K562 (cell line): Measurements from ENCODE around the gene UQCR11. TPM values are rescaled to one million over a fixed set of nuclear protein-coding genes. Genes with fewer than 3 reads are reported as not detected.

Experiments
- ATAC-seq: fragments of 200-7000 bp; cut with Tn5 transposase; 3 replicates; pipeline ENCODE4 v1.9.1; 2020; ENCODE audit warnings: moderate library complexity
- BruUV-seq: library from RNA; stranded (reverse); fragments of 400-500 nt; replicated peaks from 2 replicates; lab custom pipeline; 2021; lab: Mats Ljungman, UMichigan
- CTCF ChIA-PET: fragments of 300-600 bp; formaldehyde crosslinking; extraction: SDS; loops from one replicate; lab custom pipeline; 2021; ENCODE audit warnings: low intra/inter-chr PET ratio; lab: Yijun Ruan, JAX
- POLR2A ChIA-PET: fragments of 300-600, 350-650 bp; sonication (Branson Sonifier 250); formaldehyde crosslinking; extraction: SDS; loops from one replicate; lab custom pipeline; 2021; ENCODE audit warnings: antibody characterized with exemption, inconsistent platforms; lab: Yijun Ruan, JAX
- DNase-seq, 4 experiments: peaks; one replicate each; pipeline versions ENCODE4 v3.0.0 to v3.0.0-alpha.2; 2011 to 2018; ENCODE audit warnings: low spot score in 3 of 4, mixed read lengths in 3 of 4; ENCODE audit errors: extremely low read depth in 1 of 4
- FAIRE-seq: peaks from 2 replicates; lab custom pipeline; 2011; peaks lifted over from hg19 to GRCh38; lab: Jason Lieb, UNC
- H2AFZ ChIP-seq: 2 replicates; pipeline ENCODE4 v1.6.0; 2011; ENCODE audit warnings: low read depth, low read length, control low read depth, inconsistent platforms
- H3K27ac ChIP-seq: fragments of 200-600 bp; 3 replicates; pipeline ENCODE4 v1.8.0; 2011; ENCODE audit warnings: low read depth, mild to moderate bottlenecking, control low read depth, inconsistent platforms, low read length, moderate library complexity, mixed read lengths; ENCODE audit errors: extremely low read depth
- H3K27me3 ChIP-seq, 2 experiments: fragments of 300-600 bp in 1 of 2; 2 replicates in 1 of 2; 3 replicates in 1 of 2; pipeline versions ENCODE4 v1.6.0 to v1.8.0; 2011; ENCODE audit warnings: inconsistent platforms in 2 of 2, low read length in 2 of 2, mild to moderate bottlenecking in 1 of 2, mixed read lengths in 1 of 2, moderate library complexity in 1 of 2; ENCODE audit not compliant: control insufficient read depth in 2 of 2, insufficient read depth in 2 of 2
- H3K36me3 ChIP-seq: fragments of 300-600 bp; 3 replicates; pipeline ENCODE4 v1.8.0; 2011; ENCODE audit warnings: mild to moderate bottlenecking, low read length, inconsistent platforms; ENCODE audit not compliant: control insufficient read depth, insufficient read depth
- H3K4me1 ChIP-seq, 2 experiments: fragments of 200-600 bp in 1 of 2; replicated peaks in 1 of 2; 2 replicates in 1 of 2; 3 replicates in 1 of 2; pipeline versions ENCODE4 v1.5.1 to v1.8.0; 2011; ENCODE audit warnings: inconsistent platforms in 2 of 2, low read length in 2 of 2, mild to moderate bottlenecking in 1 of 2, mixed read lengths in 1 of 2, moderate library complexity in 1 of 2; ENCODE audit not compliant: control insufficient read depth in 2 of 2, insufficient read depth in 2 of 2
- H3K4me2 ChIP-seq: 2 replicates; pipeline ENCODE4 v1.6.1; 2011; ENCODE audit warnings: low read length, control low read depth, inconsistent platforms, mixed read lengths; ENCODE audit not compliant: insufficient read depth
- H3K4me3 ChIP-seq: fragments of 200-600 bp; sonication (generic), shearing (Covaris generic); 2 replicates; pipeline ENCODE4 v1.5.1; 2016; ENCODE audit warnings: control low read depth, inconsistent platforms
- H3K79me2 ChIP-seq: fragments of 200-600 bp; 3 replicates; pipeline ENCODE4 v1.8.0; 2011; ENCODE audit warnings: low read length, inconsistent platforms; ENCODE audit not compliant: control insufficient read depth, insufficient read depth
- H3K9ac ChIP-seq, 2 experiments: 2 replicates each; pipeline versions ENCODE4 v1.6.0 to v1.6.1; 2011; ENCODE audit warnings: low read depth in 2 of 2, low read length in 2 of 2, control low read depth in 1 of 2, inconsistent platforms in 1 of 2, mild to moderate bottlenecking in 1 of 2, mixed read lengths in 1 of 2; ENCODE audit not compliant: insufficient read depth in 1 of 2
- H3K9me1 ChIP-seq: one replicate; pipeline ENCODE4 v1.6.0; 2011; ENCODE audit warnings: inconsistent platforms, mild to moderate bottlenecking, low read length, moderate library complexity; ENCODE audit not compliant: control insufficient read depth, insufficient read depth
- H3K9me3 ChIP-seq: replicated peaks from 2 replicates; pipeline ENCODE4 v1.5.1; 2011; ENCODE audit warnings: low read depth, low read length, inconsistent platforms; ENCODE audit not compliant: control insufficient read depth, insufficient read depth
- H4K20me1 ChIP-seq: replicated peaks from 2 replicates; pipeline ENCODE4 v1.6.1; 2011; ENCODE audit warnings: low read length, inconsistent platforms, mixed read lengths; ENCODE audit not compliant: control insufficient read depth, insufficient read depth
- CCNT2 ChIP-seq: IDR thresholded peaks from 2 replicates; pipeline ENCODE4 v1.6.1; 2011; ENCODE audit warnings: borderline replicate concordance, low read depth, mild to moderate bottlenecking, moderate library complexity, mixed read lengths, low read length; ENCODE audit not compliant: insufficient read length; ENCODE audit errors: extremely low read depth
- HOXB6 ChIP-seq: fragments of 250-450 bp; sonication (Bioruptor Pico); IDR thresholded peaks from 2 replicates; pipeline ENCODE4 v1.5.1; 2022; ENCODE audit warnings: mild to moderate bottlenecking, borderline replicate concordance
- MAFG ChIP-seq: fragments of 450-650 bp; conservative IDR thresholded peaks from 2 replicates; pipeline ENCODE4 v1.6.1; 2016; ENCODE audit warnings: missing genetic modification characterization, missing compliant biosample characterization
- PHF20 ChIP-seq: fragments of 450-650 bp; IDR thresholded peaks from 2 replicates; pipeline ENCODE4 v1.6.1; 2018; ENCODE audit not compliant: partially characterized antibody
- RBFOX2 ChIP-seq: fragments of 200-400 bp; formaldehyde crosslinking; IDR thresholded peaks from 2 replicates; pipeline ENCODE4 v1.6.1; 2017; ENCODE audit warnings: low read depth, mild to moderate bottlenecking, low read length, moderate library complexity
- RBM14 ChIP-seq: fragments of 200-400 bp; formaldehyde crosslinking; IDR thresholded peaks from 2 replicates; pipeline ENCODE4 v1.6.1; 2018; ENCODE audit warnings: low read depth, mild to moderate bottlenecking, low read length, moderate library complexity, borderline replicate concordance; ENCODE audit not compliant: insufficient read depth
- SMARCC2 ChIP-seq: fragments of 450-650 bp; IDR thresholded peaks from 2 replicates; pipeline ENCODE4 v1.6.1; 2017; ENCODE audit warnings: antibody characterized with exemption, moderate library complexity, mild to moderate bottlenecking, low read depth
- ZBTB33 ChIP-seq: sonication (generic); formaldehyde crosslinking; IDR thresholded peaks from 2 replicates; pipeline ENCODE4 v1.8.1; 2023; ENCODE audit warnings: mild to moderate bottlenecking, missing genetic modification reagents
- ZBTB40 ChIP-seq, 2 experiments: fragments of 450-650 bp in 1 of 2; sonication (generic) in 1 of 2; formaldehyde crosslinking in 1 of 2; IDR thresholded peaks; 2 replicates each; pipeline versions ENCODE4 v1.7.1 to v1.9.0; 2016 to 2022; ENCODE audit warnings: inconsistent platforms in 1 of 2, mild to moderate bottlenecking in 1 of 2, missing genetic modification reagents in 1 of 2
- ZNF695 ChIP-seq: fragments of 450-650 bp; formaldehyde crosslinking; IDR thresholded peaks from 2 replicates; pipeline ENCODE4 v1.4.0; 2020; ENCODE audit warnings: mild to moderate bottlenecking, moderate library complexity
- WGBS: fragments of 100-300 bp; shearing (Covaris generic); methylation state at CpG from one replicate; pipeline ENCODE4 v1.1.6; 2016; ENCODE audit warnings: low coverage, mixed read lengths; ENCODE audit not compliant: insufficient coverage; ENCODE audit errors: missing lambda C conversion rate; 5-methylcytosine and 5-hydroxymethylcytosine counted together
- in situ Hi-C: fragments of 300-500 bp; cut with MboI; formaldehyde crosslinking; loops from 4 replicates; pipeline ENCODE4 v1.15.0; 2018; ENCODE audit warnings: inconsistent platforms, mixed read lengths
- intact Hi-C: fragments of 100-400 bp; cut with micrococcal nuclease; formaldehyde crosslinking; loops from 2 replicates; pipeline ENCODE4 v1.14.2; 2022
- polyA plus RNA-seq, 8 experiments: library from polyadenylated mRNA; depleted of rRNA in 4 of 8; stranded (reverse) in 5 of 8; unstranded in 3 of 8; fragments of >200 nt; fragmentation: Nextera tagmentation in 2 of 8; fragmentation: Illumina TruSeq in 1 of 8; extraction: Ambion mirVana in 2 of 8; extraction: Trizol in 1 of 8; gene quantifications; 2 replicates each; pipeline versions ENCODE4 v1.2.1 to v1.2.3, GENCODE V29; 2011 to 2014; ENCODE audit warnings: inconsistent platforms in 1 of 8, missing spikeins in 1 of 8
- total RNA-seq, 7 experiments: library from RNA; depleted of rRNA in 6 of 7; stranded (reverse); fragments of >200 nt in 6 of 7; fragmentation: Illumina TruSeq in 2 of 7; extraction: Trizol in 2 of 7; gene quantifications; 2 replicates each; pipeline versions ENCODE4 v1.2.1 to v1.2.3, GENCODE V29; 2011 to 2021; ENCODE audit warnings: low replicate concordance in 1 of 7

The UQCR11 gene
- total and polyA plus RNA-seq, 9 of the 15 experiments (the other 6 are each of a cell fraction or from before 2014, with no cell fraction given) = 57.6 to 394 (median 259) TPM

GRCh38 chr19:1626417-1627010 is 21.3 kb upstream of the UQCR11 start:
- Histone ChIP-seq H3K4me2 (no peak overlapping the region), H3K9ac (peak overlapping the region in 1 of 2 experiments; percentile 36; a peak in 1 of 4 replicates), H3K9me3 (no peaks in the 10 kb centered on the region), H3K36me3 (peaks cover 75% of the 10 kb centered on the region; the same call in 2 of the 3 replicates), H3K4me1 (peaks cover 0 to 63% of the 10 kb centered on the region in 2 experiments; a peak in 2 of 5 replicates), H4K20me1 (no peaks in the 10 kb centered on the region), H3K27ac (no peak overlapping the region), H3K79me2 (peaks cover 20% of the 10 kb centered on the region; the same call in 2 of the 3 replicates), H3K27me3 (no peaks in the 10 kb centered on the region), H3K4me3 (no peak overlapping the region), H2AFZ (no peak overlapping the region), H3K9me1 (no peaks in the 10 kb centered on the region)
- FAIRE-seq (no peak), ATAC-seq (no peak), DNase-seq (no peak)
- WGBS = 96% methylated on average over 28 of the region's 32 CpGs
- ChIA-PET POLR2A (no interaction called here), CTCF (no interaction called here)
- intact Hi-C loops = no loop called here
- no TSS peak for BruUV-seq
- in situ Hi-C loops = no loop called here
- no peak for TF ChIP-seq CCNT2
- TF ChIP-seq PHF20 = no peak
- 0 out of 2 replicates have a peak, but pooled peaks have one; percentile 6 for TF ChIP-seq RBFOX2
- no peak for TF ChIP-seq MAFG (tag)
- peak; percentile 95 for TF ChIP-seq ZBTB33 (CRISPR knock-in tag)
- TF ChIP-seq RBM14 = no peak
- TF ChIP-seq ZBTB40 (IDR thresholded peaks at IDR 0.05) = no peak
- TF ChIP-seq ZBTB40 (CRISPR knock-in tag; IDR thresholded peaks at IDR 0.05) = no peak
- no peak for TF ChIP-seq SMARCC2
- TF ChIP-seq ZNF695 (CRISPR knock-in tag) = no peak
- no peak for TF ChIP-seq HOXB6 (CRISPR knock-in tag)
